Measurements from ENCODE around the gene BAIAP3. TPM values are rescaled to one million over a fixed set of nuclear protein-coding genes. Genes with fewer than 3 reads are reported as not detected.

Gene BAIAP3
- total and polyA plus RNA-seq, 2 of the 4 experiments (the other 2 are of a cell fraction), result 0.36 to 0.65 TPM

DNA sequence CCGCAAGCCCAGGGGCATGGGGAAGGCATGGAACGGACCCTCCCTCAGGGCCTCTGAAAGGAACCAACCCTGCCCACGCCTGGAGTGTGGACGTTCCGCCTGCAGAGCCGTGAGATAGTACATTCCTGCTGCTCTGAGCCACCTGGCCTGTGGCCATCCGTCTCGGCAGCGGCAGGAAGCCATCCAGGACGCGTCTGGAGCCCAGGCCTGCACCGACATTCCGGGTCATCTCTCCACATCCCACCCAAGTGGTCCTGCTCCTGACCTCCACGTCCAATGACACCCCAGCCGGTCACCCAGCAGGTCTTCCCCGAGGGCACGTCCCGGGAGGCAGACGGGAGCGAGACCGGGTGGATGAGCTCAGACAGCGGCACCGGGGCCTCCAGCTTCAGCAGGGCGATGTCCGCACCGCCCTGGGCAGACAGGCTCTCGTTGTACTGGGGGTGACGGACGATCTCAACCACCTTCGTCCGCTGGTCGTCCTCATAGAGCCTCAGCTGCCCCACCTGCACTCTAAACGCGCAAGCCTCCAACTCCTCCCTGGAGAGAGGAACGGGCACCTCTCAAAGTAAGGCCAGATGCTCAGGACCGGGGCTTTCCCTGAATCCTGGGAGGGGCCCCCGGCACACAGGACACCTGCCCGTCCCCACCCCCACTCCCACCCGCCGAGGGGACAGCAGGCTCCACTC is 45.3 kb upstream of the BAIAP3 start:
- intact Hi-C loops (cut with micrococcal nuclease) (no loop called here), dilution Hi-C loops (cut with HindIII; ENCODE audit: low sequenced_read_pairs, unreplicated experiment) (no loop called here), in situ Hi-C loops (cut with MboI; ENCODE audit: low sequenced_read_pairs) (no loop called here)
- no peak overlapping the region for H2AK9ac ChIP-seq (replicated peaks; ENCODE audit: low read depth, low read length, poor library complexity)
- DNase-seq (peak; percentile 5), ATAC-seq (ENCODE audit: low read depth) (peak; percentile 42; the same call in 1 of the 2 replicates)
- H3K23ac ChIP-seq (ENCODE audit: low read depth, low read length), result no peak overlapping the region
- H3K14ac ChIP-seq (replicated peaks; ENCODE audit: low read depth, low read length), result no peak overlapping the region
- TF ChIP-seq RFX5 (IDR thresholded peaks at IDR 0.05; ENCODE audit: low read depth, low read length) (no peak), POLR2A (IDR thresholded peaks at IDR 0.05; ENCODE audit: low read depth, low read length) (no peak), CEBPB (IDR thresholded peaks at IDR 0.05; ENCODE audit: low read depth, low read length) (no peak), MAFK (IDR thresholded peaks at IDR 0.05; ENCODE audit: low read depth, low read length) (no peak), RCOR1 (IDR thresholded peaks at IDR 0.05; ENCODE audit: insufficient replicate concordance, low read length) (no peak), NFE2L2 (IDR thresholded peaks at IDR 0.05; ENCODE audit: low read depth, low read length) (no peak), RAD21 (IDR thresholded peaks at IDR 0.05; ENCODE audit: low read length) (no peak), CTCF (conservative IDR thresholded peaks at IDR 0.05; ENCODE audit: low read depth, low read length) (no peak), MAZ (IDR thresholded peaks at IDR 0.05; ENCODE audit: borderline replicate concordance, low read depth, low read length) (no peak), USF2 (IDR thresholded peaks at IDR 0.05; ENCODE audit: low read depth, low read length) (no peak), FOS (IDR thresholded peaks at IDR 0.05; ENCODE audit: low read depth, low read length) (no peak), MXI1 (IDR thresholded peaks at IDR 0.05; ENCODE audit: borderline replicate concordance, low read depth, low read length) (no peak), SMC3 (IDR thresholded peaks at IDR 0.05; ENCODE audit: low read depth, low read length) (no peak), BHLHE40 (IDR thresholded peaks at IDR 0.05; ENCODE audit: low read depth, low read length) (no peak), CHD1 (IDR thresholded peaks at IDR 0.05; ENCODE audit: low read depth, low read length) (no peak)
- TF ChIP-seq, protein P1, sequence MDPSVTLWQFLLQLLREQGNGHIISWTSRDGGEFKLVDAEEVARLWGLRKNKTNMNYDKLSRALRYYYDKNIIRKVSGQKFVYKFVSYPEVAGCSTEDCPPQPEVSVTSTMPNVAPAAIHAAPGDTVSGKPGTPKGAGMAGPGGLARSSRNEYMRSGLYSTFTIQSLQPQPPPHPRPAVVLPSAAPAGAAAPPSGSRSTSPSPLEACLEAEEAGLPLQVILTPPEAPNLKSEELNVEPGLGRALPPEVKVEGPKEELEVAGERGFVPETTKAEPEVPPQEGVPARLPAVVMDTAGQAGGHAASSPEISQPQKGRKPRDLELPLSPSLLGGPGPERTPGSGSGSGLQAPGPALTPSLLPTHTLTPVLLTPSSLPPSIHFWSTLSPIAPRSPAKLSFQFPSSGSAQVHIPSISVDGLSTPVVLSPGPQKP (IDR thresholded peaks at IDR 0.05; ENCODE audit: borderline replicate concordance, low read depth, low read length), result no peak
- no peak overlapping the region for H2BK15ac ChIP-seq (ENCODE audit: low read depth, low read length)
- H4K8ac ChIP-seq (ENCODE audit: low read depth in 2 of 2, low read length in 2 of 2), result no peak overlapping the region
- no peak overlapping the region for H3K4me2 ChIP-seq (ENCODE audit: low read depth, low read length)
- H2BK120ac ChIP-seq (ENCODE audit: low read depth, low read length), result no peak overlapping the region
- no peak overlapping the region for H2BK20ac ChIP-seq (ENCODE audit: low read depth, low read length)
- H3K4me3 ChIP-seq (ENCODE audit: insufficient read depth, low read depth, low read length), result no peak overlapping the region
- H2BK5ac ChIP-seq (ENCODE audit: low read depth, low read length, poor library complexity, severe bottlenecking), result no peak overlapping the region
- no peaks in the 10 kb centered on the region for H3K36me3 ChIP-seq (ENCODE audit: control insufficient read depth, insufficient read depth, low read length)
- ChIA-PET POLR2A (ENCODE audit: unreplicated experiment) (no interaction called here), CTCF (no interaction called here)
- no peak overlapping the region for H3K56ac ChIP-seq (ENCODE audit: extremely low read depth, insufficient read depth, low read length)
- H3K4ac ChIP-seq (ENCODE audit: low read depth, low read length), result no peak overlapping the region
- no peaks in the 10 kb centered on the region for H3K9me3 ChIP-seq (ENCODE audit: control insufficient read depth, insufficient read depth, low read length)
- peaks cover 76% of the 10 kb centered on the region for H3K27me3 ChIP-seq (ENCODE audit: control insufficient read depth, insufficient read depth, low read length)
- no peak overlapping the region for H4K91ac ChIP-seq (ENCODE audit: insufficient read depth, low read depth, low read length)
- no peak overlapping the region for H4K5ac ChIP-seq (ENCODE audit: low read depth, low read length)
- H2AK5ac ChIP-seq (ENCODE audit: low read depth, low read length), result no peak overlapping the region
- H3K9me1 ChIP-seq (ENCODE audit: insufficient read depth, low read length), result no peaks in the 10 kb centered on the region
- H2AFZ ChIP-seq (replicated peaks; ENCODE audit: low read length, poor library complexity), result peak overlapping the region; percentile 3
- 45% methylated on average over 14 of the region's 40 CpGs; no CpG with 5 or more reads in 1 of the 2 experiments for WGBS, 2 experiments (ENCODE audit: extremely low coverage in 2 of 2, insufficient read length in 1 of 2)
- H3K79me1 ChIP-seq (ENCODE audit: low read depth in 1 of 2, low read length in 2 of 2), result no peaks in the 10 kb centered on the region
- BruUV-seq (replicated peaks), result no TSS peak
- H3K18ac ChIP-seq (ENCODE audit: low read depth, low read length), result no peak overlapping the region
- H4K20me1 ChIP-seq (ENCODE audit: insufficient read depth, low read length), result no peaks in the 10 kb centered on the region
- no peak overlapping the region for H3K9ac ChIP-seq (ENCODE audit: low read depth, low read length)
- H3K27ac ChIP-seq (ENCODE audit: insufficient read depth, low read length), result no peak overlapping the region
- H3K4me1 ChIP-seq (ENCODE audit: control insufficient read depth, insufficient read depth, low read length), result no peaks in the 10 kb centered on the region; the same call in 1 of the 2 replicates

Measured in IMR-90 (cell line).